COLO829 (cell line): Measurements from ENCODE around the gene CCS.
A peak's percentile ranks its signal among the peaks of the same experiment; 100 is the strongest.
"Not testable (repeated sequence)": the region's sequence is repeated elsewhere in the genome, so short reads cannot be mapped to it uniquely, and the experiment has no call there.

Experiments
- DNase-seq: peaks from one replicate; pipeline ENCODE4 v3.0.0; 2012; ENCODE audit warnings: low spot score

The CCS gene

GRCh38 chr11:66591175-66591574 is 1.8 kb upstream of the CCS start:
- DNase-seq = no peak

GRCh38 chr11:66593303-66593635 is 284 bp downstream of the CCS start:
- DNase-seq = no peak

- no peak for DNase-seq
Observed at GRCh38 chr11:66593650-66594049, 665 bp downstream of the CCS start.

GRCh38 chr11:66595245-66595904 is 2.4 kb downstream of the CCS start:
- no peak for DNase-seq

- DNase-seq = no peak
Observed at GRCh38 chr11:66598993-66599392, 6.0 kb downstream of the CCS start.

GRCh38 chr11:66600219-66600618 is 7.2 kb downstream of the CCS start:
- no peak for DNase-seq

- DNase-seq = no peak
Observed at GRCh38 chr11:66600631-66601233, 7.7 kb downstream of the CCS start.

- no peak for DNase-seq
Observed at GRCh38 chr11:66603072-66603471, 10.1 kb downstream of the CCS start.

- no peak for DNase-seq
Observed at GRCh38 chr11:66604155-66604554, 11.2 kb downstream of the CCS start.

GRCh38 chr11:66606608-66607007 is 13.6 kb downstream of the CCS start:
- DNase-seq = not testable (repeated sequence)

- no peak for DNase-seq
Observed at GRCh38 chr11:66607126-66607834, 14.3 kb downstream of the CCS start.

- DNase-seq = no peak
Observed at GRCh38 chr11:66609721-66610617, 17.0 kb downstream of the CCS start.

- DNase-seq = no peak
Observed at GRCh38 chr11:66612458-66612857, 19.5 kb downstream of the CCS start.

- DNase-seq = no peak
Observed at GRCh38 chr11:66614073-66614472, 21.1 kb downstream of the CCS start.

- peak; percentile 97 for DNase-seq
Observed at GRCh38 chr11:66616379-66617154, 23.6 kb downstream of the CCS start, which contains the start of gene RBM14. Gene RBM14, plus strand, starts transcription at chr11:66616630. Its CDS starts 91 bp downstream, at chr11:66616721.

- no peak for DNase-seq
Observed at GRCh38 chr11:66617155-66617834, 24.3 kb downstream of the CCS start.

- DNase-seq = no peak
Observed at GRCh38 chr11:66619080-66619554, 26.1 kb downstream of the CCS start.

GRCh38 chr11:66624450-66624849 is 31.5 kb downstream of the CCS start:
- no peak for DNase-seq

- DNase-seq = no peak
Observed at GRCh38 chr11:66625041-66625751, 32.2 kb downstream of the CCS start.

GRCh38 chr11:66625752-66626149 is 32.8 kb downstream of the CCS start:
- no peak for DNase-seq
